SK-N-SH (cell line): ENCODE data around the gene ALOXE3.

Experiments
- ELF1 ChIP-seq: IDR thresholded peaks from 2 replicates; pipeline ENCODE4 v1.4.0; 2012
- JUND ChIP-seq: IDR thresholded peaks from 2 replicates; pipeline ENCODE4 v1.4.0; 2012
- MXI1 ChIP-seq: IDR thresholded peaks from 2 replicates; pipeline ENCODE4 v1.6.1; 2012; ENCODE audit warnings: mild to moderate bottlenecking, low read depth, low read length, improper control_type of control experiment
- NRF1 ChIP-seq: IDR thresholded peaks from 2 replicates; pipeline ENCODE4 v1.6.1; 2012; ENCODE audit warnings: low read depth, mild to moderate bottlenecking, low read length
- POLR2AphosphoS5 ChIP-seq: IDR thresholded peaks from 2 replicates; pipeline ENCODE4 v1.6.1; 2012; ENCODE audit warnings: low read depth, low read length
- SIN3A ChIP-seq: IDR thresholded peaks from 2 replicates; pipeline ENCODE4 v1.6.1; 2012; ENCODE audit warnings: low read depth, mild to moderate bottlenecking, low read length, moderate library complexity, borderline replicate concordance
- SMC3 ChIP-seq: IDR thresholded peaks from 2 replicates; pipeline ENCODE4 v1.6.1; 2012; ENCODE audit warnings: low read depth, low read length, improper control_type of control experiment
- TF ChIP-seq, protein P1 (sequence below): fragments of 200-600 bp; sonication (generic); IDR thresholded peaks from 2 replicates; pipeline ENCODE4 v1.6.1; 2017; ENCODE audit warnings: antibody characterized with exemption, mild to moderate bottlenecking, moderate library complexity
- TF ChIP-seq, protein P2 (sequence below): fragments of 150-350 bp; IDR thresholded peaks from 2 replicates; pipeline ENCODE4 v1.6.1; 2016; ENCODE audit warnings: mild to moderate bottlenecking, low read depth, low read length
- TF ChIP-seq, protein P3 (sequence below): IDR thresholded peaks from 2 replicates; pipeline ENCODE4 v1.6.1; 2012; ENCODE audit warnings: mild to moderate bottlenecking, low read depth, low read length, moderate library complexity

DNA sequence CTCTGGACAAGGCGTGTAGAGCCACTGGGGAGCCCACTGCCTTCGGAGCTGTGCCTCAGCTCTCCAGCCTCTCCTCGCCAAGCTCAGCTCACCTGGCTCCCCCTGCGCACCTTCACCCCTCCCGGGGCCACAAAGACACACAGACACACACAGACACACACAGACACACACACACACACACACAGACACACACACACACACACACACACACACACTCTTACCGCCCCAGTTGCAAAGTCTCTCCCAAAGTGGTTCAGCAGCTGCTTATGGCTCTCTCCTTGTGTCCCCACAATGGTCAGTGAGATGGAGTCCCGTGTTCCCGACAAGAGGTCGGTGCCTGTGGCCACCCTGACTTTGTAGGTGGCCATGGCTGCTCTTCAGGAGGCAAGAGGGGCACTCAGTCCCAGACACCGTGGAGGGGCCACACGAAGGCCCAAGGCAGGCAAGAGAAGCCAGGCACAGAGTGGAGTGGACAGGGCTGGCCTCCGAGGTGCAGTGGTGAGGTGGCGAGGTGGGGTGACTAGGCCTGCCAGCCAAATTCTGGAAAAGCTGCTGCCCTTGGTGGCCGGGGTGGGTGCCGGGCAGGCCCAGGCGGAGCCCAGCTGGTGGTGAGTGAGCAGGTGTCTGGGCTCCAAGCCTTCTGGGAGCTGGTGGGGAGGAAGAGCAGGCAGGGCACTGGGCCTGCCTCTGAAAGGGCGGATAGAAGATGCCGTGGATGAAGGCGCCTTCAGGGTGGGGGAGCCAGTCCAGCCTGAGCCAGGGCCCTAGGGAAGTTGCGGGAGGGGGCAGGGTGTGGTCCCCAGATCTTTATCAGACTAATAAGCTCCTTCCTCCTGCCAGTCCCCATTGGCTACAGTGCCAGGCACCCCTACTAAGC is 31.0 kb downstream of the ALOXE3 start, which contains the start of gene ALOX12B:
- TF ChIP-seq, protein P1, sequence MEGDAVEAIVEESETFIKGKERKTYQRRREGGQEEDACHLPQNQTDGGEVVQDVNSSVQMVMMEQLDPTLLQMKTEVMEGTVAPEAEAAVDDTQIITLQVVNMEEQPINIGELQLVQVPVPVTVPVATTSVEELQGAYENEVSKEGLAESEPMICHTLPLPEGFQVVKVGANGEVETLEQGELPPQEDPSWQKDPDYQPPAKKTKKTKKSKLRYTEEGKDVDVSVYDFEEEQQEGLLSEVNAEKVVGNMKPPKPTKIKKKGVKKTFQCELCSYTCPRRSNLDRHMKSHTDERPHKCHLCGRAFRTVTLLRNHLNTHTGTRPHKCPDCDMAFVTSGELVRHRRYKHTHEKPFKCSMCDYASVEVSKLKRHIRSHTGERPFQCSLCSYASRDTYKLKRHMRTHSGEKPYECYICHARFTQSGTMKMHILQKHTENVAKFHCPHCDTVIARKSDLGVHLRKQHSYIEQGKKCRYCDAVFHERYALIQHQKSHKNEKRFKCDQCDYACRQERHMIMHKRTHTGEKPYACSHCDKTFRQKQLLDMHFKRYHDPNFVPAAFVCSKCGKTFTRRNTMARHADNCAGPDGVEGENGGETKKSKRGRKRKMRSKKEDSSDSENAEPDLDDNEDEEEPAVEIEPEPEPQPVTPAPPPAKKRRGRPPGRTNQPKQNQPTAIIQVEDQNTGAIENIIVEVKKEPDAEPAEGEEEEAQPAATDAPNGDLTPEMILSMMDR, result no peak
- TF ChIP-seq ELF1 (no peak), SIN3A (no peak), JUND (no peak), POLR2AphosphoS5 (no peak), NRF1 (no peak), MXI1 (no peak), SMC3 (no peak)
- TF ChIP-seq, protein P2, sequence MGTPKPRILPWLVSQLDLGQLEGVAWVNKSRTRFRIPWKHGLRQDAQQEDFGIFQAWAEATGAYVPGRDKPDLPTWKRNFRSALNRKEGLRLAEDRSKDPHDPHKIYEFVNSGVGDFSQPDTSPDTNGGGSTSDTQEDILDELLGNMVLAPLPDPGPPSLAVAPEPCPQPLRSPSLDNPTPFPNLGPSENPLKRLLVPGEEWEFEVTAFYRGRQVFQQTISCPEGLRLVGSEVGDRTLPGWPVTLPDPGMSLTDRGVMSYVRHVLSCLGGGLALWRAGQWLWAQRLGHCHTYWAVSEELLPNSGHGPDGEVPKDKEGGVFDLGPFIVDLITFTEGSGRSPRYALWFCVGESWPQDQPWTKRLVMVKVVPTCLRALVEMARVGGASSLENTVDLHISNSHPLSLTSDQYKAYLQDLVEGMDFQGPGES, result no peak
- TF ChIP-seq, protein P3, sequence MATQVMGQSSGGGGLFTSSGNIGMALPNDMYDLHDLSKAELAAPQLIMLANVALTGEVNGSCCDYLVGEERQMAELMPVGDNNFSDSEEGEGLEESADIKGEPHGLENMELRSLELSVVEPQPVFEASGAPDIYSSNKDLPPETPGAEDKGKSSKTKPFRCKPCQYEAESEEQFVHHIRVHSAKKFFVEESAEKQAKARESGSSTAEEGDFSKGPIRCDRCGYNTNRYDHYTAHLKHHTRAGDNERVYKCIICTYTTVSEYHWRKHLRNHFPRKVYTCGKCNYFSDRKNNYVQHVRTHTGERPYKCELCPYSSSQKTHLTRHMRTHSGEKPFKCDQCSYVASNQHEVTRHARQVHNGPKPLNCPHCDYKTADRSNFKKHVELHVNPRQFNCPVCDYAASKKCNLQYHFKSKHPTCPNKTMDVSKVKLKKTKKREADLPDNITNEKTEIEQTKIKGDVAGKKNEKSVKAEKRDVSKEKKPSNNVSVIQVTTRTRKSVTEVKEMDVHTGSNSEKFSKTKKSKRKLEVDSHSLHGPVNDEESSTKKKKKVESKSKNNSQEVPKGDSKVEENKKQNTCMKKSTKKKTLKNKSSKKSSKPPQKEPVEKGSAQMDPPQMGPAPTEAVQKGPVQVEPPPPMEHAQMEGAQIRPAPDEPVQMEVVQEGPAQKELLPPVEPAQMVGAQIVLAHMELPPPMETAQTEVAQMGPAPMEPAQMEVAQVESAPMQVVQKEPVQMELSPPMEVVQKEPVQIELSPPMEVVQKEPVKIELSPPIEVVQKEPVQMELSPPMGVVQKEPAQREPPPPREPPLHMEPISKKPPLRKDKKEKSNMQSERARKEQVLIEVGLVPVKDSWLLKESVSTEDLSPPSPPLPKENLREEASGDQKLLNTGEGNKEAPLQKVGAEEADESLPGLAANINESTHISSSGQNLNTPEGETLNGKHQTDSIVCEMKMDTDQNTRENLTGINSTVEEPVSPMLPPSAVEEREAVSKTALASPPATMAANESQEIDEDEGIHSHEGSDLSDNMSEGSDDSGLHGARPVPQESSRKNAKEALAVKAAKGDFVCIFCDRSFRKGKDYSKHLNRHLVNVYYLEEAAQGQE, result no peak
